Activated T-cell treated with anti-CD3 and anti-CD28 coated beads, Interleukin-2, amount 50 U/mL, for 24 hours (primary cell): ENCODE data around the gene MLST8.

ENCODE experiments used
- DNase-seq: peaks from one replicate; pipeline ENCODE4 v3.0.0-alpha.2; 2020
- H3K27ac Mint-ChIP-seq: 2 replicates; pipeline ENCODE4 v1.8.0; 2020; ENCODE audit warnings: mild to moderate bottlenecking, mixed read lengths
- H3K27me3 Mint-ChIP-seq: 2 replicates; pipeline ENCODE4 v1.8.0; 2020; ENCODE audit warnings: mixed read lengths
- H3K36me3 Mint-ChIP-seq: 2 replicates; pipeline ENCODE4 v1.8.0; 2020; ENCODE audit warnings: low read depth, mixed read lengths
- H3K4me1 Mint-ChIP-seq: 2 replicates; pipeline ENCODE4 v1.8.0; 2020; ENCODE audit warnings: low read depth, mixed read lengths
- H3K4me3 Mint-ChIP-seq: 2 replicates; pipeline ENCODE4 v1.8.0; 2020; ENCODE audit warnings: mild to moderate bottlenecking, moderate library complexity, mixed read lengths
- H3K9me3 Mint-ChIP-seq: 2 replicates; pipeline ENCODE4 v1.8.0; 2020; ENCODE audit warnings: mixed read lengths

The MLST8 gene

GRCh38 chr16:2179576-2179975, 25.7 kb upstream of the MLST8 start:
- no peaks in the 10 kb centered on the region for H3K4me1 Mint-ChIP-seq
- DNase-seq = no peak
- no peak overlapping the region for H3K27ac Mint-ChIP-seq
- peaks cover 29% of the 10 kb centered on the region for H3K36me3 Mint-ChIP-seq
- H3K9me3 Mint-ChIP-seq = no peaks in the 10 kb centered on the region
- H3K4me3 Mint-ChIP-seq = no peak overlapping the region
- no peaks in the 10 kb centered on the region for H3K27me3 Mint-ChIP-seq

- no peaks in the 10 kb centered on the region for H3K27me3 Mint-ChIP-seq
- no peaks in the 10 kb centered on the region for H3K4me1 Mint-ChIP-seq
- no peaks in the 10 kb centered on the region for H3K9me3 Mint-ChIP-seq
- DNase-seq = no peak
- no peak overlapping the region for H3K4me3 Mint-ChIP-seq
- H3K36me3 Mint-ChIP-seq = peaks cover 20% of the 10 kb centered on the region
- H3K27ac Mint-ChIP-seq = no peak overlapping the region
Measured at GRCh38 chr16:2180461-2180860, 24.8 kb upstream of the MLST8 start.

GRCh38 chr16:2180962-2181923, 24.0 kb upstream of the MLST8 start:
- Mint-ChIP-seq H3K27ac (peak overlapping the region; percentile 44), H3K9me3 (no peaks in the 10 kb centered on the region), H3K36me3 (peaks cover 12% of the 10 kb centered on the region), H3K27me3 (no peaks in the 10 kb centered on the region), H3K4me3 (no peak overlapping the region), H3K4me1 (no peaks in the 10 kb centered on the region)
- DNase-seq = no peak

- Mint-ChIP-seq H3K27ac (peak overlapping the region; percentile 44), H3K27me3 (no peaks in the 10 kb centered on the region), H3K4me3 (no peak overlapping the region), H3K9me3 (no peaks in the 10 kb centered on the region), H3K36me3 (peaks cover 7% of the 10 kb centered on the region), H3K4me1 (no peaks in the 10 kb centered on the region)
- DNase-seq = no peak
Measured at GRCh38 chr16:2181952-2182351, 23.3 kb upstream of the MLST8 start.

- Mint-ChIP-seq H3K4me1 (no peaks in the 10 kb centered on the region), H3K36me3 (no peaks in the 10 kb centered on the region), H3K4me3 (no peak overlapping the region), H3K27me3 (no peaks in the 10 kb centered on the region), H3K9me3 (no peaks in the 10 kb centered on the region), H3K27ac (no peak overlapping the region)
- no peak for DNase-seq
Measured at GRCh38 chr16:2183671-2184070, 21.6 kb upstream of the MLST8 start.

GRCh38 chr16:2184346-2184745, 20.9 kb upstream of the MLST8 start:
- H3K4me3 Mint-ChIP-seq = no peak overlapping the region
- H3K27me3 Mint-ChIP-seq = no peaks in the 10 kb centered on the region
- no peaks in the 10 kb centered on the region for H3K36me3 Mint-ChIP-seq
- no peaks in the 10 kb centered on the region for H3K4me1 Mint-ChIP-seq
- H3K9me3 Mint-ChIP-seq = no peaks in the 10 kb centered on the region
- no peak for DNase-seq
- no peak overlapping the region for H3K27ac Mint-ChIP-seq

- H3K9me3 Mint-ChIP-seq = no peaks in the 10 kb centered on the region
- no peak overlapping the region for H3K27ac Mint-ChIP-seq
- no peaks in the 10 kb centered on the region for H3K36me3 Mint-ChIP-seq
Measured at GRCh38 chr16:2184962-2185361, 20.3 kb upstream of the MLST8 start.

GRCh38 chr16:2186064-2186463, 19.2 kb upstream of the MLST8 start:
- H3K9me3 Mint-ChIP-seq = no peaks in the 10 kb centered on the region
- H3K27ac Mint-ChIP-seq = peak overlapping the region; percentile 6
- no peak for DNase-seq
- no peaks in the 10 kb centered on the region for H3K36me3 Mint-ChIP-seq
- no peaks in the 10 kb centered on the region for H3K4me1 Mint-ChIP-seq
- no peak overlapping the region for H3K4me3 Mint-ChIP-seq
- H3K27me3 Mint-ChIP-seq = no peaks in the 10 kb centered on the region

More at GRCh38 chr16:2184962-2185361, 20.3 kb upstream of the MLST8 start:
- no peaks in the 10 kb centered on the region for H3K27me3 Mint-ChIP-seq
- H3K4me3 Mint-ChIP-seq = no peak overlapping the region
- no peak for DNase-seq
- H3K4me1 Mint-ChIP-seq = no peaks in the 10 kb centered on the region

GRCh38 chr16:2186505-2186904, 18.7 kb upstream of the MLST8 start:
- no peak for DNase-seq
- H3K9me3 Mint-ChIP-seq = no peaks in the 10 kb centered on the region
- H3K27ac Mint-ChIP-seq = no peak overlapping the region
- no peak overlapping the region for H3K4me3 Mint-ChIP-seq
- H3K36me3 Mint-ChIP-seq = no peaks in the 10 kb centered on the region
- H3K4me1 Mint-ChIP-seq = no peaks in the 10 kb centered on the region
- H3K27me3 Mint-ChIP-seq = no peaks in the 10 kb centered on the region

- Mint-ChIP-seq H3K4me3 (no peak overlapping the region), H3K27me3 (no peaks in the 10 kb centered on the region), H3K4me1 (no peaks in the 10 kb centered on the region), H3K36me3 (no peaks in the 10 kb centered on the region), H3K27ac (no peak overlapping the region), H3K9me3 (no peaks in the 10 kb centered on the region)
- no peak for DNase-seq
Measured at GRCh38 chr16:2187212-2187611, 18.0 kb upstream of the MLST8 start.

GRCh38 chr16:2188395-2188794, 16.9 kb upstream of the MLST8 start:
- Mint-ChIP-seq H3K4me3 (no peak overlapping the region), H3K27ac (no peak overlapping the region), H3K36me3 (no peaks in the 10 kb centered on the region), H3K4me1 (no peaks in the 10 kb centered on the region), H3K27me3 (no peaks in the 10 kb centered on the region), H3K9me3 (no peaks in the 10 kb centered on the region)
- DNase-seq = no peak

GRCh38 chr16:2189252-2189893, 15.9 kb upstream of the MLST8 start:
- Mint-ChIP-seq H3K4me3 (no peak overlapping the region), H3K27me3 (peaks cover 3% of the 10 kb centered on the region), H3K27ac (no peak overlapping the region)

GRCh38 chr16:2190002-2190658, 15.1 kb upstream of the MLST8 start:
- H3K9me3 Mint-ChIP-seq = no peaks in the 10 kb centered on the region
- no peak overlapping the region for H3K4me3 Mint-ChIP-seq
- peaks cover 4% of the 10 kb centered on the region for H3K4me1 Mint-ChIP-seq
- H3K27ac Mint-ChIP-seq = no peak overlapping the region
- DNase-seq = no peak
- no peaks in the 10 kb centered on the region for H3K36me3 Mint-ChIP-seq
- peaks cover 11% of the 10 kb centered on the region for H3K27me3 Mint-ChIP-seq

More at GRCh38 chr16:2189252-2189893, 15.9 kb upstream of the MLST8 start:
- Mint-ChIP-seq H3K9me3 (no peaks in the 10 kb centered on the region), H3K36me3 (no peaks in the 10 kb centered on the region), H3K4me1 (no peaks in the 10 kb centered on the region)
- no peak for DNase-seq

- Mint-ChIP-seq H3K36me3 (no peaks in the 10 kb centered on the region), H3K4me1 (peaks cover 6% of the 10 kb centered on the region), H3K4me3 (no peak overlapping the region), H3K9me3 (no peaks in the 10 kb centered on the region), H3K27me3 (peaks cover 16% of the 10 kb centered on the region), H3K27ac (no peak overlapping the region)
- no peak for DNase-seq
Measured at GRCh38 chr16:2190659-2191445, 14.4 kb upstream of the MLST8 start.
